Measurements from ENCODE around the gene MAPKBP1. TPM values are rescaled to one million over a fixed set of nuclear protein-coding genes. Genes with fewer than 3 reads are reported as not detected.

MAPKBP1 gene
- total RNA-seq, 1 donor from 2014 or later, result 28.9 TPM

GRCh38 chr15:41857316-41857715, 83.0 kb downstream of the MAPKBP1 start:
- Mint-ChIP-seq H3K4me1 (ENCODE audit: low read depth) (no peaks in the 10 kb centered on the region), H3K9me3 (ENCODE audit: low read depth) (no peaks in the 10 kb centered on the region), H3K36me3 (ENCODE audit: insufficient read depth) (no peaks in the 10 kb centered on the region), H3K27ac (no peak overlapping the region), H3K4me3 (ENCODE audit: low read depth) (no peak overlapping the region), H3K27me3 (no peaks in the 10 kb centered on the region)
- TF ChIP-seq CTCF (IDR thresholded peaks at IDR 0.05; ENCODE audit: unreplicated experiment), result no peak
- no peak for DNase-seq (ENCODE audit: low spot score, unreplicated experiment)

GRCh38 chr15:41858756-41859155, 84.5 kb downstream of the MAPKBP1 start:
- no peak overlapping the region for H3K4me3 Mint-ChIP-seq (ENCODE audit: low read depth)
- no peaks in the 10 kb centered on the region for H3K9me3 Mint-ChIP-seq (ENCODE audit: low read depth)
- no peaks in the 10 kb centered on the region for H3K36me3 Mint-ChIP-seq (ENCODE audit: insufficient read depth)
- no peak for DNase-seq (ENCODE audit: low spot score, unreplicated experiment)
- no peak for TF ChIP-seq CTCF (IDR thresholded peaks at IDR 0.05; ENCODE audit: unreplicated experiment)
- no peak overlapping the region for H3K27ac Mint-ChIP-seq
- H3K4me1 Mint-ChIP-seq (ENCODE audit: low read depth), result no peaks in the 10 kb centered on the region
- no peaks in the 10 kb centered on the region for H3K27me3 Mint-ChIP-seq

GRCh38 chr15:41860049-41860828, 86.0 kb downstream of the MAPKBP1 start:
- no peak for TF ChIP-seq CTCF (IDR thresholded peaks at IDR 0.05; ENCODE audit: unreplicated experiment)
- H3K27me3 Mint-ChIP-seq, result no peaks in the 10 kb centered on the region
- DNase-seq (ENCODE audit: low spot score, unreplicated experiment), result no peak
- peaks cover under 1% of the 10 kb centered on the region for H3K4me1 Mint-ChIP-seq (ENCODE audit: low read depth)
- H3K27ac Mint-ChIP-seq, result no peak overlapping the region
- H3K36me3 Mint-ChIP-seq (ENCODE audit: insufficient read depth), result no peaks in the 10 kb centered on the region
- H3K4me3 Mint-ChIP-seq (ENCODE audit: low read depth), result no peak overlapping the region
- no peaks in the 10 kb centered on the region for H3K9me3 Mint-ChIP-seq (ENCODE audit: low read depth)

GRCh38 chr15:41861736-41862356, 87.6 kb downstream of the MAPKBP1 start:
- H3K36me3 Mint-ChIP-seq (ENCODE audit: insufficient read depth), result no peaks in the 10 kb centered on the region
- H3K4me3 Mint-ChIP-seq (ENCODE audit: low read depth), result no peak overlapping the region
- peaks cover 5% of the 10 kb centered on the region for H3K4me1 Mint-ChIP-seq (ENCODE audit: low read depth)
- H3K27me3 Mint-ChIP-seq, result no peaks in the 10 kb centered on the region
- H3K27ac Mint-ChIP-seq, result no peak overlapping the region
- no peaks in the 10 kb centered on the region for H3K9me3 Mint-ChIP-seq (ENCODE audit: low read depth)
- TF ChIP-seq CTCF (IDR thresholded peaks at IDR 0.05; ENCODE audit: unreplicated experiment), result no peak
- no peak for DNase-seq (ENCODE audit: low spot score, unreplicated experiment)

GRCh38 chr15:41862515-41863116, 88.3 kb downstream of the MAPKBP1 start:
- H3K36me3 Mint-ChIP-seq (ENCODE audit: insufficient read depth), result no peaks in the 10 kb centered on the region
- no peak overlapping the region for H3K27ac Mint-ChIP-seq
- no peak overlapping the region for H3K4me3 Mint-ChIP-seq (ENCODE audit: low read depth)
- H3K9me3 Mint-ChIP-seq (ENCODE audit: low read depth), result no peaks in the 10 kb centered on the region
- peaks cover 10% of the 10 kb centered on the region for H3K4me1 Mint-ChIP-seq (ENCODE audit: low read depth)
- TF ChIP-seq CTCF (IDR thresholded peaks at IDR 0.05; ENCODE audit: unreplicated experiment), result no peak
- no peak for DNase-seq (ENCODE audit: low spot score, unreplicated experiment)
- H3K27me3 Mint-ChIP-seq, result no peaks in the 10 kb centered on the region

All from progenitor cell of endocrine pancreas (in vitro differentiated cells).